Smooth muscle cell (in vitro differentiated cells): ENCODE measurements around the gene ANO10. TPM values are rescaled to one million over a fixed set of nuclear protein-coding genes. Genes with fewer than 3 reads are reported as not detected.

Experiments used
- DNase-seq: peaks from one replicate; lab custom pipeline; 2025; ENCODE audit not compliant: unreplicated experiment; lab: John Stamatoyannopoulos, UW
- H2AFZ ChIP-seq: fragments of 200-600 bp; sonication (generic); 2 replicates; pipeline ENCODE4 v1.6.0; 2016; ENCODE audit warnings: antibody characterized with exemption, low read depth, mild to moderate bottlenecking
- H3F3A ChIP-seq: fragments of 200-600 bp; sonication (generic); 2 replicates; pipeline ENCODE4 v1.6.0; 2017; ENCODE audit warnings: antibody characterized with exemption, low read depth
- H3K27ac ChIP-seq: fragments of 200-600 bp; sonication (generic); 2 replicates; pipeline ENCODE4 v1.5.1; 2016; ENCODE audit warnings: low read depth, mild to moderate bottlenecking
- H3K27me3 ChIP-seq: fragments of 200-600 bp; sonication (generic); 2 replicates; pipeline ENCODE4 v1.6.1; 2016; ENCODE audit warnings: low read depth, mild to moderate bottlenecking
- H3K36me3 ChIP-seq: fragments of 200-600 bp; sonication (generic); 2 replicates; pipeline ENCODE4 v1.5.1; 2016; ENCODE audit warnings: low read depth
- H3K4me1 ChIP-seq: fragments of 200-600 bp; sonication (generic); 2 replicates; pipeline ENCODE4 v1.5.1; 2016; ENCODE audit warnings: low read depth
- H3K4me2 ChIP-seq: fragments of 200-600 bp; sonication (generic); 2 replicates; pipeline ENCODE4 v1.6.0; 2016; ENCODE audit warnings: mild to moderate bottlenecking
- H3K4me3 ChIP-seq: fragments of 200-600 bp; sonication (generic); 2 replicates; pipeline ENCODE4 v1.5.1; 2016; ENCODE audit warnings: mild to moderate bottlenecking
- H3K79me2 ChIP-seq: fragments of 200-600 bp; sonication (generic); 2 replicates; pipeline ENCODE4 v1.6.0; 2016; ENCODE audit warnings: low read depth, mild to moderate bottlenecking
- H3K9ac ChIP-seq: fragments of 200-600 bp; sonication (generic); 2 replicates; pipeline ENCODE4 v1.6.0; 2016; ENCODE audit warnings: low read depth
- H3K9me3 ChIP-seq: fragments of 200-600 bp; sonication (generic); replicated peaks from 2 replicates; pipeline ENCODE4 v1.5.1; 2016; ENCODE audit warnings: low read depth
- H4K20me1 ChIP-seq: fragments of 200-600 bp; sonication (generic); 2 replicates; pipeline ENCODE4 v1.6.0; 2016; ENCODE audit warnings: low read depth
- CTCF ChIP-seq: fragments of 200-600 bp; sonication (generic); IDR thresholded peaks from 2 replicates; pipeline ENCODE4 v1.5.1; 2017; ENCODE audit warnings: borderline replicate concordance, mild to moderate bottlenecking, antibody characterized with exemption; ENCODE audit not compliant: insufficient read depth, poor library complexity, severe bottlenecking
- WGBS: methylation state at CpG from one replicate; pipeline ENCODE4 v1.1.7; 2016; ENCODE audit warnings: low lambda C conversion rate; 5-methylcytosine and 5-hydroxymethylcytosine counted together
- polyA plus RNA-seq: library from polyadenylated mRNA; unstranded; fragments of >200 nt; fragmentation: Nextera tagmentation; extraction: Ambion mirVana; gene quantifications from 2 replicates; pipeline ENCODE4 v1.2.1, GENCODE V29; 2016
- total RNA-seq: library from RNA; depleted of rRNA; stranded (reverse); fragments of >200 nt; gene quantifications from 2 replicates; pipeline ENCODE4 v1.2.3, GENCODE V29; 2014

Gene ANO10
- total and polyA plus RNA-seq, 2 experiments from 2014 or later, result 19.2 to 25.3 TPM

DNA sequence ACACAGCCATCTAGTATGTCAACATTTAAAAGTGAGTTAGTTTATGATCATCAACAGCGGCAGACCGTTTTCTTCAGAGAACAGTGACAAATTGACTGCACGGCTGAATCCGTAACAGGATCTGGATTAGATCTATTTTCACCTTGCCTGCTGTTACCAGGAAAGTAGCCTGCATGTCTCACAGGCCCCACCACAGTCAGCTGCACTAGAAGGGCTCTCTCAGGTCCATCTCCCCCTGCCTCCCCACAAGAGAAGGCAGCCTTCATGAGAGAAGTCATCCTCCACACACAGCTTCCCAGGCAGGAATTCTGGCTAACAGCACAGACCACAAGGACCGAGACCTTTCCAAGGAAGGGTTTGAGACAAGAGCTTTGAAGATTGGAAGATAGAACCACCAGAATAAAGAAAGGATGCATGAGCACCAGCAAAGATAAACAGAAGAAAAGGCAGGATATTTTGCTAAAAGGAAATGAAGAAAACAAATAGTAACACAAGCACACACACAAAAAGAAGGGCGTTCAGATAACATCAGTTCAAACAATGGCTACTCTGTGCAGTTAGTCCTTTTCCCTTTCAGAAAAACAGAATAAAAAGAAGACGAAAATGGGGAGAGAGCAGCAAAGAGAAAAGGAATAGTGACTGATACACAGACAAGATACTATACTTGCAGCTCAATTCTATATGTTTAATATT, 208.0 kb downstream of the ANO10 start:
- DNase-seq, result no peak
- no peaks in the 10 kb centered on the region for H4K20me1 ChIP-seq
- 71% methylated on average over 7 of the region's 7 CpGs for WGBS
- no peaks in the 10 kb centered on the region for H3K4me1 ChIP-seq
- no peak overlapping the region for H3K27ac ChIP-seq
- H3K79me2 ChIP-seq, result no peaks in the 10 kb centered on the region
- no peaks in the 10 kb centered on the region for H3F3A ChIP-seq
- H3K9me3 ChIP-seq, result no peaks in the 10 kb centered on the region
- no peaks in the 10 kb centered on the region for H3K27me3 ChIP-seq
- H3K9ac ChIP-seq, result no peak overlapping the region
- no peaks in the 10 kb centered on the region for H3K36me3 ChIP-seq
- TF ChIP-seq CTCF, result no peak
- H3K4me2 ChIP-seq, result no peak overlapping the region
- no peak overlapping the region for H2AFZ ChIP-seq
- no peak overlapping the region for H3K4me3 ChIP-seq

DNA sequence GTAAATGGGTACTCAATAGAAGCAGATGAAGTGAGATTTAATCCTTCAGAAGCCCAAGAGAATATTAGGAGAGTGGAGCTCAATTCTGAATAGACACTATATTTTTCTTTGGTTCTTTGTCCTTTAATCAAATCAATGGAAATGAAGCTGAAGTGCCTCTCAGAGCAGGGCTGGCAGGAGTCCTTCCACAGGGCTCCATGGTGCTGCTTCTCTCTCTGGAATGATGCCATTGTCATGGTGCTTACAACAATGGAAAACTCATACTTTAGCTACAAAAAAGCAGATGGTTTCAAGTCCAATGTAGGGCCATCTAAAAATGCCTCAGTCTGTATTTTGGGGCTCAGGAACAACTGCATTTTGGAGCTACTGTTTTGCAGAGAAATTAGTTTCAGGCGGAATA, 210.4 kb downstream of the ANO10 start:
- H3K36me3 ChIP-seq, result no peaks in the 10 kb centered on the region
- WGBS, result 100% methylated on average over 1 of the region's 1 CpG
- H2AFZ ChIP-seq, result no peak overlapping the region
- H3K4me2 ChIP-seq, result no peak overlapping the region
- no peaks in the 10 kb centered on the region for H3F3A ChIP-seq
- no peak for TF ChIP-seq CTCF
- H3K27ac ChIP-seq, result no peak overlapping the region
- H4K20me1 ChIP-seq, result no peaks in the 10 kb centered on the region
- H3K4me3 ChIP-seq, result no peak overlapping the region
- no peak for DNase-seq
- no peaks in the 10 kb centered on the region for H3K4me1 ChIP-seq
- no peaks in the 10 kb centered on the region for H3K9me3 ChIP-seq
- no peak overlapping the region for H3K9ac ChIP-seq
- H3K27me3 ChIP-seq, result no peaks in the 10 kb centered on the region
- H3K79me2 ChIP-seq, result no peaks in the 10 kb centered on the region

- 95% methylated on average over 3 of the region's 3 CpGs for WGBS
- H3K4me3 ChIP-seq, result no peak overlapping the region
These were observed 211.2 kb downstream of the ANO10 start for GRCh38 chr3:43410592-43410991.

More at GRCh38 chr3:43410592-43410991, 211.2 kb downstream of the ANO10 start:
- Histone ChIP-seq H3K4me1 (no peaks in the 10 kb centered on the region), H3K9ac (no peak overlapping the region), H3K4me2 (no peak overlapping the region), H3F3A (no peaks in the 10 kb centered on the region), H3K27ac (no peak overlapping the region), H3K36me3 (no peaks in the 10 kb centered on the region), H4K20me1 (no peaks in the 10 kb centered on the region), H3K27me3 (no peaks in the 10 kb centered on the region), H3K9me3 (no peaks in the 10 kb centered on the region), H3K79me2 (no peaks in the 10 kb centered on the region), H2AFZ (no peak overlapping the region)
- no peak for TF ChIP-seq CTCF
- no peak for DNase-seq
